Measurements from ENCODE around the gene TMC2.

The TMC2 gene

GRCh38 chr20:2606507-2607006 lies 70.2 kb downstream of the TMC2 start:
- Histone ChIP-seq H3K36me3 (no peaks in the 10 kb centered on the region), H3K9me3 (ENCODE audit: severe bottlenecking) (no peaks in the 10 kb centered on the region), H3K27ac (no peak overlapping the region), H3K4me3 (ENCODE audit: low read depth, low read length) (no peak overlapping the region), H3K27me3 (ENCODE audit: insufficient read depth, low read depth, severe bottlenecking) (no peaks in the 10 kb centered on the region)
- DNase-seq: no peak
- no peak for TF ChIP-seq CTCF (IDR thresholded peaks at IDR 0.05; ENCODE audit: low read depth, low read length)

- TF ChIP-seq CTCF (IDR thresholded peaks at IDR 0.05; ENCODE audit: low read depth, low read length): no peak
- no peak for DNase-seq
- no peaks in the 10 kb centered on the region for H3K9me3 ChIP-seq (ENCODE audit: severe bottlenecking)
- no peaks in the 10 kb centered on the region for H3K27me3 ChIP-seq (ENCODE audit: insufficient read depth, low read depth, severe bottlenecking)
- H3K36me3 ChIP-seq: no peaks in the 10 kb centered on the region
- H3K4me3 ChIP-seq (ENCODE audit: low read depth, low read length): no peak overlapping the region
- no peak overlapping the region for H3K27ac ChIP-seq
Observed at GRCh38 chr20:2610326-2610725, 74.0 kb downstream of the TMC2 start.

- Histone ChIP-seq H3K27ac (no peak overlapping the region), H3K27me3 (ENCODE audit: insufficient read depth, low read depth, severe bottlenecking) (no peaks in the 10 kb centered on the region), H3K36me3 (no peaks in the 10 kb centered on the region), H3K9me3 (ENCODE audit: severe bottlenecking) (no peaks in the 10 kb centered on the region), H3K4me3 (ENCODE audit: low read depth, low read length) (no peak overlapping the region)
- no peak for DNase-seq
- TF ChIP-seq CTCF (IDR thresholded peaks at IDR 0.05; ENCODE audit: low read depth, low read length): no peak
Observed at GRCh38 chr20:2610941-2611720, 74.8 kb downstream of the TMC2 start.

GRCh38 chr20:2612073-2612472 lies 75.7 kb downstream of the TMC2 start:
- no peak overlapping the region for H3K4me3 ChIP-seq (ENCODE audit: low read depth, low read length)
- no peak for TF ChIP-seq CTCF (IDR thresholded peaks at IDR 0.05; ENCODE audit: low read depth, low read length)
- H3K27ac ChIP-seq: no peak overlapping the region
- H3K36me3 ChIP-seq: no peaks in the 10 kb centered on the region
- H3K27me3 ChIP-seq (ENCODE audit: insufficient read depth, low read depth, severe bottlenecking): no peaks in the 10 kb centered on the region
- no peaks in the 10 kb centered on the region for H3K9me3 ChIP-seq (ENCODE audit: severe bottlenecking)
- no peak for DNase-seq

GRCh38 chr20:2616634-2617033 lies 80.3 kb downstream of the TMC2 start:
- no peak for DNase-seq
- no peaks in the 10 kb centered on the region for H3K36me3 ChIP-seq
- H3K27me3 ChIP-seq (ENCODE audit: insufficient read depth, low read depth, severe bottlenecking): no peaks in the 10 kb centered on the region
- TF ChIP-seq CTCF (IDR thresholded peaks at IDR 0.05; ENCODE audit: low read depth, low read length): no peak
- H3K27ac ChIP-seq: no peak overlapping the region
- no peaks in the 10 kb centered on the region for H3K9me3 ChIP-seq (ENCODE audit: severe bottlenecking)
- no peak overlapping the region for H3K4me3 ChIP-seq (ENCODE audit: low read depth, low read length)

Data from WERI-Rb-1 (cell line).